ENCODE measurements around the gene AP2A2.

DNA sequence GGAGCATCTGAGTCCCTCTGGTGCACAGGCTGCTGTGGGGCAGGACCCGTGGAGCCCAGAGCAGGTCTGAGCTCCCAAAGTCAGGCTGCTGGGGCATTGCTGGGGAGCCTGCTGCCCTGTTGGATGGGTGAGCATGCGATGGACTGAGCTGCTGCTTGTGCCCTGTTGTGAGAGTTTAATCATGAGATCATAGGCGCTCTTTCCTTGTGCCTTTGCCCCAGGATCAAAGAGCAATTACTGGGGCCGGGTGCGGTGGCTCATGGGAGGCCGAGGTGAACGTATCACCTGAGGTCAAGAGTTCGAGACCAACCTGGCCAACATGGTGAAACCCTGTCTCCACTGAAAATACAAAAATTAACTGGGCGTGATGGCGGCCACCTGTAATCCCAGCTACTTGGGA lies 73.3 kb downstream of the AP2A2 start:
- TF ChIP-seq, protein P1, sequence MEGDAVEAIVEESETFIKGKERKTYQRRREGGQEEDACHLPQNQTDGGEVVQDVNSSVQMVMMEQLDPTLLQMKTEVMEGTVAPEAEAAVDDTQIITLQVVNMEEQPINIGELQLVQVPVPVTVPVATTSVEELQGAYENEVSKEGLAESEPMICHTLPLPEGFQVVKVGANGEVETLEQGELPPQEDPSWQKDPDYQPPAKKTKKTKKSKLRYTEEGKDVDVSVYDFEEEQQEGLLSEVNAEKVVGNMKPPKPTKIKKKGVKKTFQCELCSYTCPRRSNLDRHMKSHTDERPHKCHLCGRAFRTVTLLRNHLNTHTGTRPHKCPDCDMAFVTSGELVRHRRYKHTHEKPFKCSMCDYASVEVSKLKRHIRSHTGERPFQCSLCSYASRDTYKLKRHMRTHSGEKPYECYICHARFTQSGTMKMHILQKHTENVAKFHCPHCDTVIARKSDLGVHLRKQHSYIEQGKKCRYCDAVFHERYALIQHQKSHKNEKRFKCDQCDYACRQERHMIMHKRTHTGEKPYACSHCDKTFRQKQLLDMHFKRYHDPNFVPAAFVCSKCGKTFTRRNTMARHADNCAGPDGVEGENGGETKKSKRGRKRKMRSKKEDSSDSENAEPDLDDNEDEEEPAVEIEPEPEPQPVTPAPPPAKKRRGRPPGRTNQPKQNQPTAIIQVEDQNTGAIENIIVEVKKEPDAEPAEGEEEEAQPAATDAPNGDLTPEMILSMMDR (IDR thresholded peaks at IDR 0.05): no peak
- TF ChIP-seq SP1 (CRISPR knock-in tag; conservative IDR thresholded peaks at IDR 0.05) (no peak), JAZF1 (CRISPR knock-in tag; IDR thresholded peaks at IDR 0.05) (no peak), ZNF121 (CRISPR knock-in tag; IDR thresholded peaks at IDR 0.05) (no peak), CREB1 (CRISPR knock-in tag; IDR thresholded peaks at IDR 0.05) (no peak), ZNF263 (CRISPR knock-in tag; IDR thresholded peaks at IDR 0.05; ENCODE audit: low read depth) (no peak)
- TF ChIP-seq, protein P2, sequence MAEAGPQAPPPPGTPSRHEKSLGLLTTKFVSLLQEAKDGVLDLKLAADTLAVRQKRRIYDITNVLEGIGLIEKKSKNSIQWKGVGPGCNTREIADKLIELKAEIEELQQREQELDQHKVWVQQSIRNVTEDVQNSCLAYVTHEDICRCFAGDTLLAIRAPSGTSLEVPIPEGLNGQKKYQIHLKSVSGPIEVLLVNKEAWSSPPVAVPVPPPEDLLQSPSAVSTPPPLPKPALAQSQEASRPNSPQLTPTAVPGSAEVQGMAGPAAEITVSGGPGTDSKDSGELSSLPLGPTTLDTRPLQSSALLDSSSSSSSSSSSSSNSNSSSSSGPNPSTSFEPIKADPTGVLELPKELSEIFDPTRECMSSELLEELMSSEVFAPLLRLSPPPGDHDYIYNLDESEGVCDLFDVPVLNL (CRISPR knock-in tag; IDR thresholded peaks at IDR 0.05; ENCODE audit: borderline replicate concordance, low read depth): no peak
- TF ChIP-seq, protein P3, sequence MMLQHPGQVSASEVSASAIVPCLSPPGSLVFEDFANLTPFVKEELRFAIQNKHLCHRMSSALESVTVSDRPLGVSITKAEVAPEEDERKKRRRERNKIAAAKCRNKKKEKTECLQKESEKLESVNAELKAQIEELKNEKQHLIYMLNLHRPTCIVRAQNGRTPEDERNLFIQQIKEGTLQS (CRISPR knock-in tag; conservative IDR thresholded peaks at IDR 0.05): no peak
- TF ChIP-seq, protein P4, sequence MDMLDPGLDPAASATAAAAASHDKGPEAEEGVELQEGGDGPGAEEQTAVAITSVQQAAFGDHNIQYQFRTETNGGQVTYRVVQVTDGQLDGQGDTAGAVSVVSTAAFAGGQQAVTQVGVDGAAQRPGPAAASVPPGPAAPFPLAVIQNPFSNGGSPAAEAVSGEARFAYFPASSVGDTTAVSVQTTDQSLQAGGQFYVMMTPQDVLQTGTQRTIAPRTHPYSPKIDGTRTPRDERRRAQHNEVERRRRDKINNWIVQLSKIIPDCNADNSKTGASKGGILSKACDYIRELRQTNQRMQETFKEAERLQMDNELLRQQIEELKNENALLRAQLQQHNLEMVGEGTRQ (CRISPR knock-in tag; IDR thresholded peaks at IDR 0.05): no peak

All from WTC11 (cell line).